GM12891 (cell line): ENCODE data around the gene IL17RD.
A peak's percentile ranks its signal among the peaks of the same experiment; 100 is the strongest.

Experiments used
- DNase-seq: peaks from one replicate; pipeline ENCODE4 v3.0.0; 2011; ENCODE audit warnings: low spot score; ENCODE audit not compliant: insufficient read length
- FAIRE-seq: peaks from 2 replicates; lab custom pipeline; 2011; peaks lifted over from hg19 to GRCh38; lab: Jason Lieb, UNC
- PAX5 ChIP-seq: IDR thresholded peaks from 2 replicates; pipeline ENCODE4 v1.6.1; 2011; ENCODE audit warnings: low read length, moderate library complexity, mild to moderate bottlenecking; ENCODE audit not compliant: insufficient read depth, severe bottlenecking
- POLR2A ChIP-seq: IDR thresholded peaks from 2 replicates; pipeline ENCODE4 v1.6.1; 2011; ENCODE audit warnings: low read depth, low read length, control low read depth
- POLR2AphosphoS5 ChIP-seq: IDR thresholded peaks from 2 replicates; pipeline ENCODE4 v1.6.1; 2011; ENCODE audit warnings: low read depth, low read length, control low read depth
- POU2F2 ChIP-seq: IDR thresholded peaks from 2 replicates; pipeline ENCODE4 v1.6.1; 2011; ENCODE audit warnings: low read depth, mild to moderate bottlenecking, control low read depth, low read length, moderate library complexity
- SPI1 ChIP-seq: IDR thresholded peaks from 2 replicates; pipeline ENCODE4 v1.6.1; 2011; ENCODE audit warnings: low read depth, low read length, control low read depth
- TAF1 ChIP-seq: IDR thresholded peaks from 2 replicates; pipeline ENCODE4 v1.6.1; 2011; ENCODE audit warnings: low read depth, low read length, control low read depth

Gene IL17RD

GRCh38 chr3:57160076-57160764 lies 4.9 kb downstream of the IL17RD start:
- FAIRE-seq (no peak), DNase-seq (no peak)
- TF ChIP-seq POLR2A (no peak), SPI1 (no peak), POLR2AphosphoS5 (no peak)

DNA sequence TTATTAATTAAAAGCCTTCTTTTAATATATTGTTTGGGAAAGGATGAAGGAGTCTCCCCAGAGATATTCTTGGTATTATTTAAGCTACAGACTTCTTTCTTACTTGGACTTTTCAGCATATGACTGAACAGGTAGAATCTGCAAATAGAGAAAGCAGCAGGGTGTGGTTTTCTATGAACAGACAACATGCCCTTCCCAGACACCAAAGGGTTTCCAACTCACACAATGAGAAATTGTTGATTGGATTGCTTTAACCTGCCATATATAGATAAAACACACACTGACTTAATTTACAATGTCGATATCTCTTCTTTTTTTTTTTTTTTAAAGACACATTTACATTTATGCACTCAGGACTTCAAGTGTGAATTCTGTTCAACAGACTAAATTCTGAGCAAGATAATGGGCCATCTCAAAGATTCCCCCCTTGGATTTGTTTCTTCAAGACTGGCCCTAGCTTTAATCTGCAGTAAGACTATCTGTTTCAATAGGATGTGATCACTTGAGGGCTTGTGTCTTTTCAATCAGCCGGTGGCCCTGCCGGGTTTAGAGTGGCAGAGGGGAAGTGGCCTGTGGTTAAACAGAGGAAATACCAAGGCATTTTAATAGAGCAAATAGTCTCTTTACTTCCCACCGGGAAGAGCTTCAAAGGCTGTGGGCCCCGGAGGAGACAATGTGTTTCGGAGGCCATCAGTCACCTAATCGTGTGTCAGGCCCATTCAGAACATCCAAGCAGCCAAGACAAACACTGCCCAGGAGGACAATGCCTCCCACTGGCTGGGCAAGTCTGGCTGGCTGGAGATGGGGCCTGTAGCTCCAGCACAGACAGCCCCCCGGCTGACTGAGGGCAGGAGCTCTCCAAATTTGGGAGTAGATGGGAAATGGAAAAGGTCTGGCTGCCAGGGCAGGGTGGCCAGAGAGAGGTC lies 6.1 kb downstream of the IL17RD start:
- no peak for TF ChIP-seq POLR2AphosphoS5
- no peak for TF ChIP-seq TAF1
- DNase-seq (no peak), FAIRE-seq (peak; percentile 13)

DNA sequence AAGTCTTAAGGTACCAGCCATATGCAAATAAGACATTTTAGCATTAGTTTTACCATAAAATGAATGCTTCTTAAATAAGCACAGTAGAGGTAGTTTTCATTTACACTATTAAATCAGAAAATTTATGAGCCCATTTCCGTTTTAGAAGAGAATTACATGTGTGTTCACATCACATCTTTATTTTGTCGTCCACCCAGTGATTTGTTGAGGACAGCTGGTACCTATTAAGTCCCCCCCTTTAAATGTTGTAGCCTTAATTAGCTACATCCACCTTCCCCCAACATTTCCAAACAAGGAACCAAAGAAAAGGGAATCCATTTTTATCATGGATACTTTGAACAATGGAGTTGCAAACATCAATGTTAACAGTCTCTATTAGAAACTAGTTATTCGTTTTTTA lies 6.8 kb downstream of the IL17RD start:
- TF ChIP-seq POLR2A (no peak), PAX5 (no peak), POU2F2 (no peak), POLR2AphosphoS5 (no peak), SPI1 (no peak)
- DNase-seq (no peak), FAIRE-seq (no peak)

DNA sequence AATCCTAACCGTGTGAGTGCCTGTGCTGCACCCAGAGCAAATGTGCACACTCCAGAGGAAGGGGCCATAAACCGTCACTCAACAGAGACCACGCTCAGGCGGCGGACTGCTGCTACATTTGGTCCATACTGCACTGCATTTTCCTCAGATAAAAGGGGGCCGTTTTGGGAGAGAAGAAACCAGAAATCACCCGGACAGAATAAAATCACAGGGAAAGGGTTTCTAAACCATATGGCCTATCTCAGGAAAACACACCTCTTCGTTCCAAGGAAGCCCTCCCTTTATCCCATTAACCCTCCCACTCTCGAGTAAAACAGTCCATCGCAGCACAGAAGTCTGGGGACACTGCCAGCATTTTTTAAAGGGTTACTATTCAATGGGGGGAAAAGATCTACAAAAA lies 7.6 kb downstream of the IL17RD start:
- no peak for FAIRE-seq
- no peak for DNase-seq
- TF ChIP-seq SPI1 (no peak), POLR2A (no peak), POLR2AphosphoS5 (no peak), PAX5 (no peak), TAF1 (no peak), POU2F2 (no peak)

GRCh38 chr3:57155310-57155643 lies 9.9 kb downstream of the IL17RD start:
- FAIRE-seq (no peak), DNase-seq (no peak)
- TF ChIP-seq POLR2AphosphoS5, result no peak
- no peak for TF ChIP-seq SPI1
- TF ChIP-seq POLR2A, result no peak
- TF ChIP-seq TAF1, result no peak
- no peak for TF ChIP-seq POU2F2
- TF ChIP-seq PAX5, result no peak

GRCh38 chr3:57154470-57155309 lies 10.5 kb downstream of the IL17RD start:
- no peak for DNase-seq
- no peak for TF ChIP-seq POLR2A
- TF ChIP-seq POLR2AphosphoS5, result no peak
- no peak for TF ChIP-seq POU2F2
- no peak for TF ChIP-seq TAF1
- no peak for TF ChIP-seq SPI1
- no peak for TF ChIP-seq PAX5
- FAIRE-seq, result no peak

GRCh38 chr3:57152151-57153143 lies 12.7 kb downstream of the IL17RD start:
- TF ChIP-seq POLR2A (no peak), POU2F2 (no peak), PAX5 (no peak), TAF1 (no peak), POLR2AphosphoS5 (no peak), SPI1 (no peak)
- DNase-seq (no peak), FAIRE-seq (no peak)

DNA sequence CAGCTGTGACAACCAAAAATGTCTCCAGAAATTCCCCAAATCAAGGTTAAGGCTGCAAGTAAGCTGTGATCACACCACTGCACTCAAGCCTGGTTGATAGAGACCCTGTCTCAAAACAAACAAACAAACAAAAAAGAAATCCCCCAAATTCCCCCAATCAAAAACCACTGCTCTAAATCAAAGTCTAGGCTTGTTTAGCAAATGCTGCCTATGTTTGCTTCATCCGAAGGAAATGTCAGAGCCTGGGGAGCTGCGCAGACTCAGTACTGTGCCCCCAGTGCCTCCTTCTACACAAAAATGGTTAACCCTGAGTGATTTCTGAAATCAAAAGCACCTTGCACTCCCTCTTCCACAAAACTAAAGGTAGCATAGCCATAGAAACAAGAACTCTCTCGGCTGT lies 13.4 kb downstream of the IL17RD start:
- TF ChIP-seq TAF1 (no peak), SPI1 (no peak), POLR2AphosphoS5 (no peak)
- DNase-seq (no peak), FAIRE-seq (no peak)
